HG03457 (cell line): ENCODE results near the gene GOT2.
"Not testable (repeated sequence)": the region's sequence is repeated elsewhere in the genome, so short reads cannot be mapped to it uniquely, and the experiment has no call there.

Experiments
- ATAC-seq: cut with Tn5 transposase; IDR thresholded peaks from one replicate; pipeline ENCODE4 v1.9.1; 2021; ENCODE audit warnings: moderate number of reproducible peaks; ENCODE audit not compliant: unreplicated experiment

Gene GOT2

DNA sequence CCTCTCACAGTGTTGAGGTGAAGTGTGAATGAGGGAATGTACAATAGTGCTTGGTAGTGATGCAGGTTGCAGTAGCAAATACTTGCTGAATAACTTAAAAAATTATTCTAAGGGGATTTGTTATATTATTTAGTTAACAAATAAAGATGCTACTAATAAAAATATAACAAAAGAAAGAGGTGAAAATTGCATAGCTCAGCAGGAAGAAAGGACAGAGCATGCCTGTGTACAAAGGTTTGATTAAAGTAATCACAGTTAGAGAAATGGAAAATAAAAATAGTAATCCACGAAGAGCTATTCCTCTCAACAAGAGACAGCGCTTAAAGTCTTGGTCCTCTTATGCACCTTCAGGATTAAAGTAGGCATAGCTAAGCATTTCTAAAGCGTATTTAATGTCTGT lies 11.0 kb downstream of the GOT2 start:
- no peak for ATAC-seq

- no peak for ATAC-seq
These were observed 16.1 kb downstream of the GOT2 start for GRCh38 chr16:58717994-58718393.

DNA sequence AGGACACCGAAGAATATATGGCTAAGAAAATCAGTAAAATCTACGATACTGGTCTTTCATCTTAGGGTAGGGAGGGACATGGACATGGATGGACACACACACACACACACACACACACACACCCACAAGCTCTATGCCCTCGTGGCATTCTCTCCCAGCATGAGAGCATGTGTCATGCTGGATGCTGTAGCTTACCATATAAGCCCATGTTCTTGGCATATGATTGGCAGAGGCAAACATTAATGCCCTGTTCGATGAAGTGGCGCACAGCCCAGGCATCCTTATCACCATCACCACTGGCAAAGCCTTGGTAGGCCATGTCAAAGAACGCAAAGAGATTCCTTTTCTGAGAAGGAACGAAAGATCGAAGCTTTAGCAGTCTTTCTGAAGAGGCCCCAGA lies 17.6 kb downstream of the GOT2 start:
- ATAC-seq = no peak

DNA sequence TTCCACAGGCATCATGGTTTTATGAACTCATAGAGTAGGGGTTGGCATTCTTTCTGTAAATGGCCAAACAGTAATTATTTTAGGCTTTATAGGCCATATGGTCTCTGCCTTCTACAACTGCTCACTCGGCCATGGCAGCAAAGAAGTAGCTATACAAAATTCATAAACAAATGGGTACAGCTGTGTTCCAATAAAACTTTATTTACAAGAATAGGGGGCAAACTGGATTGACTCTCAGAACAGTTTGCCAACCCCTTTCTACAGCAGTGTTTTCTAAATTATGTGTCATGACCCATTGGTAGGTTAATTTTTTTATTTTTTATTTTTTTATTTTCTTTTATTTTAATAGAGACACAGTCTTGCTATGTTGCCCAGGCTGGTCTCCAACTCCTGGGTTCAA lies 20.4 kb downstream of the GOT2 start:
- ATAC-seq = no peak

DNA sequence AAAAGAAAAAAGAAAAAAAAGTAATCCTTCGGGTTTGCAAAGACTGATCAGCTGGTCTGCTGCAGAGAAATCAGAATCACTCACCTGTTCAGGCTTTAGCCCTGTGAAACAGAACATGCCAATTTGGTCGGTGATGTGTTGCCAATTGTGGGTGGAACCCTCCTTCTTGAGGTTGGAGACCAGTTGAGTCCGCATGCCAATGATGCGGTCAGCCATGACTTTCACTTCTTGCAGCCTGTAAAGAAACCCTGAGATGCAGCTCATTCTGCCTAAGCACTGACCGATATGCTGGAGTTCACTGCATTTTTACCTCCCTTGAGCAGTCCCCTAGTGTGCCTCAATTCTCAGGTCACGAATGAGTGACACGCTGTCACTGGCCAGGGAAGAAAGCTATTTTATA lies 24.8 kb downstream of the GOT2 start:
- no peak for ATAC-seq

DNA sequence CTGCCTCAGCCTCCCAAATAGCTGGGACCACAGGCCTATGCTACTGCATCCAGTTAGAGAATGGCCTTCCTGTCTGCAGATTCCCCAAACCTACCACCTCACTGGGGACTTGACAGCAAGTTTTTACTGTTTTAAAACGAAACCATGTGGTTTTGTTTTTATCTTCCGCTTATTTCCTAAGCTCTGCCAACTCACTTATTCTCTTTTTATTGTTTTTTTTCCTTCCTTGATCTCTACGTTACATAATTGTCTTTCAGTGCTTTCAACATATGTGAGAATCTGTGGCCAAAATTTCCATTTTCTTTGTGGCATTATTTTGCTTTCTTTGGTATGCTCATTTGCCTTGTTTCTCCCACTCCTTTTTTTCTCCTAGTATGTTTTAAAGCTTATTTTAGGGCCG lies 35.0 kb downstream of the GOT2 start:
- ATAC-seq = no peak

DNA sequence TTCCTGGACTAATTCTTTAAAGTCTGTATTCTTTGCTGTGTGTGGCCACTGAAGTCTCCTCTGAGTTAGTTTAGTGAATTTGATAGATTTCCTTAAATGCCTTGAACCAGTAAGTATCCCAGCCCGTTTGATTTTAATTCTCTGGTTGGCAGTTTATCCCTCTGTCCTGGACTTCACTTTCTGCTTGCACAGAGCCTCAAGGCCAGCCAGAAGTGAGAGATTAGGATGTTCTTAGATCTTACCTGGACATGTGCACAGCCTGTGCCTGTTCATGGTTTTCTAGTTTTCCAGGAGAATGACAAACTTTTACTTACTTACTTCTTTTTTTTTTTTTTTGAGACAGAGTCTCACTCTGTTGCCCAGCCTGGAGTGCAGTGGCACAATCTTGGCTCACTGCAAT lies 38.7 kb downstream of the GOT2 start:
- no peak for ATAC-seq

DNA sequence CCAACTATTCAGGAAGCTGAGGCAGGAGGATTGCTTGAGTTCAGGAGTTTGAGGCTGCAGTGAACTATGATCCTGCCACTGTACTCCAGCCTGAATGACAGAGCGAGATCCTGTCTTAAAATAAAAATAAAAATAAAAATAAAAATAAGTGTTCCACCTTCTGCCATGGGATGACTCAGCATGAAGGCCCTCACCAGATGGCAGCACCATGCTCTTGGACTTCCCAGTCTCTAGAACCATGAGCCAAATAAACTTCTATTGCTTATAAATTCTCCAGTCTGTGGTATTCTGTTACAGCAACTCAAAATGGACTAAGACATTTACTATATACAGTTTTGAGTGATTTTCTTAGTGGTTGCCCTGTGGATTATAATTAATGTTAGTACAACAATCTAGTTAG lies 41.7 kb downstream of the GOT2 start:
- no peak for ATAC-seq

GRCh38 chr16:58686985-58687706 lies 47.0 kb downstream of the GOT2 start:
- ATAC-seq = not testable (repeated sequence)

GRCh38 chr16:58685084-58685449 lies 49.0 kb downstream of the GOT2 start:
- ATAC-seq = no peak

DNA sequence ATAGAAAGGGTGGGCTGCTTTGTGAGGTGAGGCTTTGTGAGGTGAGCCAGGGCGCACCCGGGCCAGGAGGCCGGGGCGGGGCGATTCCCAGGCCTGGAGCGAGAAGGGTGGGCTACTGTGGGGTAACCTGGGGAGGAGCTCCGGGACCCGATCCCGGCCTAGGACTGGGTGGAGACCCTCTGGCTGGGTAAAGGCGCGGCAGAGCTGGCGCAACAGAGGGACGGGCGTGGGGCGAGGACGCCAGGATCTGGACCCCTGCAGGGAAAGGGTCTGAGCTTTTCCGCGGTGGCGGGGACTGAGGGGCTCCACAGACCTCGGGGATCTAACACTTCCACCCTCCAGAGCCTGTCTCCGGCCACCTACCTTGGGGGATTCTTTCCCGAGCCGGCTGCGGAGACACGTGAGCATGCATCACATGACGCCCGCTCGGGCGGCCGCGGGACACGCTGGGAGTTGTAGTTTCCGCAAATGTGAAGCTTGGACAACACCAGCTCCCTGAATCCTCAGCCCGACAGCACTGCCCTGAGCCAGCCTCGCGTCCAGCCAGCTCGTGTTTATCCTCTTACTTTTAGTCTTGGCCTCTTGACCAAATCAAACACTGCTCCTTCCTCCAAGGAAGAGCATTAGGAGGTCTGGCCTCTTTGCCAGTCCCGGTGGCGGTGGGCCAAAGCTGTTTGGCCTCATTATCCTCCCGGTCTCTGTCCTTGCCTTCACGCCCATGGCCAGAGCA lies 49.6 kb downstream of the GOT2 start, which contains the start of gene SLC38A7:
SLC38A7 (minus strand) TSS at position 417 of the 730 bp plus-strand sequence. CDS start 4,644 bp downstream, outside the sequence.
- peak; percentile 97 for ATAC-seq

DNA sequence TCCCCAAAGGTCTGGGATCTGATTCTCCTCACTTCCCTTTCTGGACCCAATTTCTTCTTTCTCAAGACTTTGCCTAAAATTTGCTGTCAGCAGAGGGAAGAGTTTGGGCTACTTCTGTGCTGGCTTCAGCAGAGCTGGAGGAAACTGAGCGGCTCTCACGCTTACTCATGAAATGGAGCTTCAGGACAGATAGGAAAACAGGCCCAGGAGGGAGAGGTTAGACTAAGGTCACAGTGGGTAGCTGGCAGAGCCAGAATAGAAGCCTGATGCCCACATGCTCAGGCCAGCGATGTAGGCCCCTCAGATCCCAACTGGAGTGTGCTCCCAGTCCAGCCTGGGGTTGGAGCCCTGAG lies 50.1 kb downstream of the GOT2 start:
- ATAC-seq = no peak

DNA sequence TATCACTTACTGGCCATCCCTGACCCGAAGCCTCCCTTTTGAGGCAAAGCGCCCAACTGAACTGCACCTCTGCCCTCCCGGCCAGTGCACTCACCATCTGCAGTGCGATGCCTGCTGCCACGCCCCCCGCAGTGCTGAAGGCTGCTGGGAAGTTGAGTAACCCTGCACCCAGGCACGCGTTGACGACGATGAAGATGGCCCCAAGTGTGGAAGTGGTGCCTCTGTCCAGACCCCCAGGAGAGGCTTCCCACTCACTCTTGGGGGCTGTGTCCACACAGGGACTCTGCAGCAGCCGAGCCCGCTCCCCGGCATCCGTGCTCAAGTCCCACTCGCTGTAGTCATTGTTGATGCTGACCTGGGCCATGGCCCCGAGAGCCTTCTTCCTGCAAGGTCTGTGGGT lies 54.4 kb downstream of the GOT2 start:
- no peak for ATAC-seq

DNA sequence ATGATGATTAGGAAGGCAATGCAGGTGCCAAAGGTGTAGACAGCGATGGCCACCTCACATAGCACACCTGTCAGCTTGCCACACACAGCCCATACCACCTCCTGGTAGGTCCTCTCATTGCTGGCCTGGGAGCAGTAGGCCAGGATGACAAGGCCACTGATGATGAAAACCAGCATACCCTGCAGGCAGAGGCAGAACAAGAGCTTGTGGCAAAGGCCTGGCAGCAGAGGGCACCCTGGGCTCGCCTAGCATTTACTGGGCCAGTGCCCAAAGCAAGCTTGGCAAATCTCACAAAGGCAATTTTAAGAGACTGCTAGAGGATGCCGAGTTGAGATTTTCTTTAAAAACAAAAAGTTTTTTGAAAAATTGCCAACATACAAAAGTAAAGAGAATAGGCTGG lies 55.4 kb downstream of the GOT2 start:
- no peak for ATAC-seq

- no peak for ATAC-seq
These were observed 55.8 kb downstream of the GOT2 start for GRCh38 chr16:58678269-58678668.

- no peak for ATAC-seq
These were observed 63.1 kb downstream of the GOT2 start for GRCh38 chr16:58670946-58671583.

- no peak for ATAC-seq
These were observed 63.9 kb downstream of the GOT2 start for GRCh38 chr16:58670177-58670576.

GRCh38 chr16:58665200-58665599 lies 68.9 kb downstream of the GOT2 start:
- no peak for ATAC-seq

GRCh38 chr16:58661199-58661830 lies 72.8 kb downstream of the GOT2 start:
- ATAC-seq = peak; percentile 80

- not testable (repeated sequence) for ATAC-seq
These were observed 74.2 kb downstream of the GOT2 start for GRCh38 chr16:58659911-58660310.

GRCh38 chr16:58658796-58659211 lies 75.3 kb downstream of the GOT2 start:
- ATAC-seq = no peak
